Uterus (tissue), 2 donors: ENCODE measurements around the gene MAD1L1.

Source experiments
- CTCF ChIP-seq, 4 experiments: fragments of 200-600 bp in 2 of 4; fragments of 450-650 bp in 2 of 4; sonication (generic) in 2 of 4; IDR thresholded peaks; one replicate each; pipeline ENCODE4 v1.5.1; 2016 to 2019; ENCODE audit warnings: antibody characterized with exemption in 4 of 4, mild to moderate bottlenecking in 2 of 4, moderate library complexity in 1 of 4
- POLR2A ChIP-seq, 2 donors: fragments of 450-650 bp; IDR thresholded peaks; one replicate each; pipeline ENCODE4 v1.6.1; 2016; ENCODE audit warnings: antibody characterized with exemption in 2 of 2, mild to moderate bottlenecking in 1 of 2, moderate library complexity in 1 of 2

- TF ChIP-seq CTCF (IDR thresholded peaks at IDR 0.05) (no peak), POLR2A (IDR thresholded peaks at IDR 0.05) (no peak)
These were observed 271.0 kb downstream of the MAD1L1 start for GRCh38 chr7:1961701-1962276.
